WTC11 (cell line): Measurements from ENCODE around the gene ANKRD28. TPM values are rescaled to one million over a fixed set of nuclear protein-coding genes. Genes with fewer than 3 reads are reported as not detected.
A peak's percentile ranks its signal among the peaks of the same experiment; 100 is the strongest.

Experiments used
- ATAC-seq: fragments of 200-7000 bp; cut with Tn5 transposase; 2 replicates; pipeline ENCODE4 v1.10.0; 2021; ENCODE audit warnings: mild to moderate bottlenecking, moderate library complexity
- CTCF ChIA-PET: fragments of 300-600 bp; sonication (Branson Sonifier 250); formaldehyde crosslinking; loops from one replicate; lab custom pipeline; 2021; ENCODE audit warnings: antibody characterized with exemption; lab: Charles Lee
- POLR2A ChIA-PET: fragments of 350-600 bp; sonication (Branson Sonifier 250); formaldehyde crosslinking; loops from one replicate; lab custom pipeline; 2021; ENCODE audit warnings: antibody characterized with exemption; lab: Charles Lee
- DNase-seq: peaks from one replicate; pipeline ENCODE4 v3.0.0; 2021; ENCODE audit warnings: low spot score
- H3K27ac Mint-ChIP-seq: 2 replicates; pipeline ENCODE4 v1.8.0; 2021; ENCODE audit warnings: mixed read lengths
- H3K27me3 Mint-ChIP-seq: 2 replicates; pipeline ENCODE4 v1.8.0; 2021; ENCODE audit warnings: low read depth, mild to moderate bottlenecking, moderate library complexity, mixed read lengths
- H3K36me3 Mint-ChIP-seq: 2 replicates; pipeline ENCODE4 v1.8.0; 2021; ENCODE audit warnings: mixed read lengths
- H3K4me1 Mint-ChIP-seq: 2 replicates; pipeline ENCODE4 v1.8.0; 2022; ENCODE audit warnings: mixed read lengths
- H3K4me3 Mint-ChIP-seq: 2 replicates; pipeline ENCODE4 v1.8.0; 2021; ENCODE audit warnings: mild to moderate bottlenecking, moderate library complexity, mixed read lengths
- H3K9me3 Mint-ChIP-seq: 2 replicates; pipeline ENCODE4 v1.8.0; 2021; ENCODE audit warnings: mixed read lengths
- AFF4 ChIP-seq: sonication (generic); formaldehyde crosslinking; IDR thresholded peaks from 2 replicates; pipeline ENCODE4 v1.8.1; 2023; ENCODE audit warnings: mild to moderate bottlenecking, missing genetic modification reagents, borderline replicate concordance
- ATF1 ChIP-seq: sonication (generic); formaldehyde crosslinking; IDR thresholded peaks from 2 replicates; pipeline ENCODE4 v1.8.1; 2023; ENCODE audit warnings: mild to moderate bottlenecking, moderate library complexity, missing genetic modification reagents
- ATF2 ChIP-seq: sonication (generic); formaldehyde crosslinking; IDR thresholded peaks from 2 replicates; pipeline ENCODE4 v1.8.1; 2022; ENCODE audit warnings: low read depth, missing genetic modification reagents, borderline replicate concordance
- EMX1 ChIP-seq: fragments of 250-450 bp; sonication (Bioruptor Pico); IDR thresholded peaks from 2 replicates; pipeline ENCODE4 v1.8.0; 2021; ENCODE audit warnings: mild to moderate bottlenecking
- GTF2I ChIP-seq: fragments of 250-450 bp; sonication (Bioruptor Pico); conservative IDR thresholded peaks from 2 replicates; pipeline ENCODE4 v1.4.0; 2021; ENCODE audit warnings: mild to moderate bottlenecking
- MLX ChIP-seq: sonication (generic); formaldehyde crosslinking; IDR thresholded peaks from 2 replicates; pipeline ENCODE4 v1.8.1; 2023; ENCODE audit warnings: mild to moderate bottlenecking, missing genetic modification reagents, moderate library complexity
- NFE2L1 ChIP-seq: sonication (generic); formaldehyde crosslinking; IDR thresholded peaks from 2 replicates; pipeline ENCODE4 v1.8.1; 2023; ENCODE audit warnings: missing genetic modification reagents
- NR2C2 ChIP-seq: sonication (generic); formaldehyde crosslinking; IDR thresholded peaks from 2 replicates; pipeline ENCODE4 v1.8.0; 2022; ENCODE audit warnings: mild to moderate bottlenecking, missing genetic modification reagents
- PRRX2 ChIP-seq: fragments of 250-450 bp; sonication (Bioruptor Pico); IDR thresholded peaks from 2 replicates; pipeline ENCODE4 v1.8.0; 2021; ENCODE audit warnings: mild to moderate bottlenecking
- SOX15 ChIP-seq: fragments of 250-450 bp; sonication (Bioruptor Pico); IDR thresholded peaks from 2 replicates; pipeline ENCODE4 v1.9.0; 2021; ENCODE audit warnings: mild to moderate bottlenecking
- SP1 ChIP-seq: sonication (generic); formaldehyde crosslinking; conservative IDR thresholded peaks from 2 replicates; pipeline ENCODE4 v1.8.1; 2022; ENCODE audit warnings: missing genetic modification reagents
- USF2 ChIP-seq: sonication (generic); formaldehyde crosslinking; IDR thresholded peaks from 2 replicates; pipeline ENCODE4 v1.8.1; 2023; ENCODE audit warnings: mild to moderate bottlenecking, missing genetic modification reagents, moderate library complexity
- ZBTB21 ChIP-seq: sonication (generic); formaldehyde crosslinking; IDR thresholded peaks from 2 replicates; pipeline ENCODE4 v1.8.1; 2023; ENCODE audit warnings: mild to moderate bottlenecking, missing genetic modification reagents, borderline replicate concordance
- ZMAT4 ChIP-seq: fragments of 250-450 bp; sonication (Bioruptor Pico); IDR thresholded peaks from 2 replicates; pipeline ENCODE4 v1.9.0; 2021; ENCODE audit warnings: mild to moderate bottlenecking
- ZNF121 ChIP-seq: sonication (generic); formaldehyde crosslinking; IDR thresholded peaks from 2 replicates; pipeline ENCODE4 v1.8.0; 2023; ENCODE audit warnings: missing genetic modification reagents
- ZNF138 ChIP-seq: sonication (generic); formaldehyde crosslinking; conservative IDR thresholded peaks from 2 replicates; pipeline ENCODE4 v1.8.1; 2022; ENCODE audit warnings: mild to moderate bottlenecking, moderate library complexity, missing genetic modification reagents
- ZNF219 ChIP-seq: sonication (generic); formaldehyde crosslinking; IDR thresholded peaks from 2 replicates; pipeline ENCODE4 v1.8.0; 2023; ENCODE audit warnings: missing genetic modification reagents, mild to moderate bottlenecking, borderline replicate concordance
- ZNF232 ChIP-seq: sonication (generic); formaldehyde crosslinking; IDR thresholded peaks from 2 replicates; pipeline ENCODE4 v1.8.0; 2022; ENCODE audit warnings: mild to moderate bottlenecking, missing genetic modification reagents
- ZNF281 ChIP-seq: sonication (generic); formaldehyde crosslinking; IDR thresholded peaks from 2 replicates; pipeline ENCODE4 v1.8.0; 2023; ENCODE audit warnings: mild to moderate bottlenecking, missing genetic modification reagents
- ZNF396 ChIP-seq: fragments of 250-450 bp; sonication (Bioruptor Pico); IDR thresholded peaks from 2 replicates; pipeline ENCODE4 v1.8.0; 2021; ENCODE audit warnings: mild to moderate bottlenecking, moderate library complexity, borderline replicate concordance
- total RNA-seq: library from RNA; stranded (reverse); gene quantifications from 3 replicates; pipeline ENCODE4 v1.2.3, GENCODE V29; 2021

Gene ANKRD28
- total RNA-seq, 1 experiment from 2014 or later, result 51.6 TPM

GRCh38 chr3:15653321-15653720, 144.5 kb downstream of the ANKRD28 start:
- no peak overlapping the region for H3K27ac Mint-ChIP-seq
- TF ChIP-seq ZBTB21 (no peak), ATF1 (CRISPR knock-in tag) (no peak), ATF2 (no peak), AFF4 (no peak), MLX (CRISPR knock-in tag) (no peak), ZNF219 (CRISPR knock-in tag) (no peak), SP1 (CRISPR knock-in tag) (no peak), ZMAT4 (CRISPR knock-in tag) (no peak), USF2 (no peak)
- TF ChIP-seq, all 79 proteins: peak for 0
- DNase-seq (no peak), ATAC-seq (no peak)
- ChIA-PET POLR2A (no interaction called here), CTCF (no interaction called here)
- Mint-ChIP-seq H3K4me1 (peaks cover 18% of the 10 kb centered on the region), H3K9me3 (peaks cover 35% of the 10 kb centered on the region), H3K4me3 (no peak overlapping the region), H3K27me3 (no peaks in the 10 kb centered on the region; the same call in 1 of the 2 replicates), H3K36me3 (peaks cover 21% of the 10 kb centered on the region)

- Mint-ChIP-seq H3K36me3 (peaks cover 28% of the 10 kb centered on the region), H3K27me3 (no peaks in the 10 kb centered on the region; the same call in 1 of the 2 replicates), H3K4me1 (peaks cover 31% of the 10 kb centered on the region), H3K9me3 (peaks cover 24% of the 10 kb centered on the region), H3K27ac (no peak overlapping the region), H3K4me3 (no peak overlapping the region)
- ChIA-PET CTCF (interaction anchor here (0.9 to 1.6 kb wide), 2 partner anchors 124 to 161 kb away, joined by 4 read pairs; no protein-coding TSS in a partner anchor), POLR2A (no interaction called here)
- DNase-seq (no peak), ATAC-seq (peak; percentile 29)
- TF ChIP-seq ATF2, result no peak
- TF ChIP-seq ZNF121 (CRISPR knock-in tag), result no peak
- no peak for TF ChIP-seq GTF2I (CRISPR knock-in tag)
- no peak for TF ChIP-seq ZNF396 (CRISPR knock-in tag)
- no peak for TF ChIP-seq NR2C2
- no peak for TF ChIP-seq EMX1 (CRISPR knock-in tag)
- no peak for TF ChIP-seq SOX15 (CRISPR knock-in tag)
- TF ChIP-seq ZNF232, result no peak
- TF ChIP-seq ZNF138, result no peak
- TF ChIP-seq ZNF219 (CRISPR knock-in tag), result no peak
- no peak for TF ChIP-seq ZNF281 (CRISPR knock-in tag)
- no peak for TF ChIP-seq NFE2L1 (CRISPR knock-in tag)
- no peak for TF ChIP-seq PRRX2
Observed at GRCh38 chr3:15651396-15651795, 146.4 kb downstream of the ANKRD28 start.
